ENCODE data around the gene TMEM243.
"Not testable (repeated sequence)": the region's sequence is repeated elsewhere in the genome, so short reads cannot be mapped to it uniquely, and the experiment has no call there.

Gene TMEM243

DNA sequence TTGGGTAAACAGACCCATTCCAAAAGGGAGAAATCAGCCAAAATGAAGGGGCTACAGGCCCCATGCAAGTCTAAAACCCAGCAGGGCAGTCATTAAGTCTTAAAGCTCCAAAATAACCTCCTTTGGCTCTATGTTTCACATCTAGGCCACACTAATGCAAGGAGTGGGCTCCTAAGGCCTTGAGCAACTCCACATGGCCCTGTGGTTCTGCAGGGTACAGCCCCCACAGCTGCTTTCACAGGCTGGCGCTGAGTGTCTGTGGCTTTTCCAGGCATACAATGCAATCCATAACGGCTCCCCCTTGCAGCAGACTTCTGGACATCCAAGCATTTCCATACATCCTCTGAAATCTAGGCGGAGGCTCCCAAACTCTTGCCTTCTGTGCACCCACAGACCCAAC lies 9.0 kb downstream of the TMEM243 start:
- no peak for FAIRE-seq

DNA sequence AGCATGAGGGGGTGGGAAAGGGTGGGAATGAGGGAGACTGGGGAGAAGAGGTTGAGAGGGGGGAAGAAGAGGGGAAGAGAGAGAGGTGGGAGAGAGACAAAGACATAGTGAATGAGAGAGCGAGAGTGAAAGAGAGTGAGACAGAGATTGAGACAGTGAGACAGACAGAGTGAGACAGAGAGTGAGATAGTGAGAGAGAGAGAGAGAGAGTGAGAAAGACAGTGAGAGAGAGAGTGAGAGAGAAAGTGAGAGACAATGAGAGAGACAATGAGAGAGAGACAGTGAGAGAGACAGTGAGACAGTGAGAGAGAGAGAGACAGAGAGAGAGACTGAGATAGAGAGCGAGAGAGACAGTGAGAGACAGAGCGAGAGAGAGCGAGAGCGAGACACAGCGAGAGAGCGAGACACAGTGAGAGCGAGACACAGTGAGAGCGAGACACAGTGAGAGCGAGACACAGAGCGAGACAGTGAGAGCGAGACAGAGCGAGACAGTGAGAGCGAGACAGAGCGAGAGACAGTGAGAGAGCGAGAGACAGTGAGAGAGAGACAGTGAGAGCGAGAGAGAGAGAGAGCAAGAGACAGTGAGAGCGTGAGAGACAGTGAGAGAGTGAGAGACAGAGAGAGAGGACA lies 10.1 kb downstream of the TMEM243 start:
- no peak for FAIRE-seq

DNA sequence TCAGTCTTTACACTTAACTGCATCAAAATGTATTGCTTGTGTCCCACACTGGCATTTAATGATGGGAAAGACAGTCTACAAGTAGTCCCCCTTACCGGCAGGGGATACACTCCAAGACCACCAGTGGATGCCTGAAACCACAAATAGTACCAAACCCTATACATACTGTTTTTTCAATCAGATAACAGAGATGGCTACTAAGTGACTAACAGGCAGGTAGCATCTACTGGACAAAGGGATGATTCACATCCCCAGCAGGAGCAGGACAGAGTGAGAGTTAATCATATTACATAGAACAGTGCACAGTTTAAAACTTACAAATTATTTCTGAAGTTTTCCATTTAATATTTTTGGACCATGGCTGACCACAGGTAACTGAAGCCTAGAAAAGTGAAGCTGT lies 13.2 kb downstream of the TMEM243 start:
- no peak for FAIRE-seq

GRCh38 chr7:87205701-87206100 lies 13.8 kb downstream of the TMEM243 start:
- not testable (repeated sequence) for FAIRE-seq

DNA sequence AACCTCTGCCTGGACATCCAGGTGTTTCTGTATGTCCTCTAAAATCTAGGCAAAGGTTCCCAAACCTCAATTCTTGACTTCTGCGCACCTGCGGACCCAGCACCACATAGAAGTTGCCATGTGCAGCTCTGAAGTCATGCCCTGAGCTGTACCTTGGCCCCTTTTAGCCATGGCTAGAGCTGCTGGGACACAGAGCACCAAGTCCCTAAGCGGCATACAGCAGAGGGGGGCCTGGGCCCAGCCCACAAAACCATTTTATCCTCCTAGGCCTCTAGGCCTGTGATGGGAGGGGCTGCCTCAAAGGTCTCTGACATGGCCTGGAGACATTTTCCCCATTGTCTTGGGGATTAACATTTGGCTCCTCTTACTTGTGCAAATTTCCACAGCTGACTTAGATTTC lies 14.6 kb downstream of the TMEM243 start:
- no peak for FAIRE-seq

GRCh38 chr7:87203929-87204328 lies 15.6 kb downstream of the TMEM243 start:
- not testable (repeated sequence) for FAIRE-seq

DNA sequence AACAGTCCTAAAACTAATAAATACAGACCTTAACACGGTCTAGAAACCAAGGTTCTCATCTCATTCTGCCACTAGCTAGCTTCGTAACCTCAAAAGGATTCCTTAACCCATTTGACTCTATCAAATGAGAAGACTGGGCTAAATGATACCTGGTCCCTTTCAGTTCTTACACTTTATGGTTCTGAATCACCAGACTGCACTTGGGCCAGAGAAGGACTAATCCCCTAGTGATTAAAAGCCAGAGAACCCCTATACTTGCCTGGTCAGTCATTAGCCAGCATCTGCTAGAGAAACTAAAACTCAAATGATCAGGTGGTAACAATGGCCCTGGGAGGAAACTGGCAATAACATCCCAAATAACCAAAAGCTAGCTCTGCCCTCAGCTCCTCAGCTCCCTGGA lies 16.8 kb downstream of the TMEM243 start:
- FAIRE-seq = no peak

GRCh38 chr7:87202208-87202607 lies 17.3 kb downstream of the TMEM243 start:
- no peak for FAIRE-seq

GRCh38 chr7:87199700-87200450 lies 19.7 kb downstream of the TMEM243 start:
- no peak for FAIRE-seq

DNA sequence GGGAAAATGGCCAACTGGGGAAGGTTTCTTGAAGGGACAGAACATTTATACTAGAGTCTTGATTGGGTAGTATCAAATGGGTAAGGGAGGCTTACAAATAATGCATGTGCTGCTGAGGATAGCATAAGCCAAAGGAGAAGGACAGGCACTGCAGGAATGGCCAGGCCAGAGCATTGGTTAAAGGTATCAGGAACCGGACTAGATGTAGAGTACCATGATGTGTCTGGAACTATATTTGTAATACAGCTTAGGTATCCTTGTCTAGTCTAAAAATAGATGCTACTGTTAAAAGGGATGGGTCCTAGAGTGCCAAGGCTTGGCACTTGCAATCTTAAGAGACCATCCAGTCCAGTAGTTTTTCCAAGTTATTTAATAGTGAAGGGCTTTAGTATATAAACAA lies 20.3 kb downstream of the TMEM243 start:
- FAIRE-seq = no peak

DNA sequence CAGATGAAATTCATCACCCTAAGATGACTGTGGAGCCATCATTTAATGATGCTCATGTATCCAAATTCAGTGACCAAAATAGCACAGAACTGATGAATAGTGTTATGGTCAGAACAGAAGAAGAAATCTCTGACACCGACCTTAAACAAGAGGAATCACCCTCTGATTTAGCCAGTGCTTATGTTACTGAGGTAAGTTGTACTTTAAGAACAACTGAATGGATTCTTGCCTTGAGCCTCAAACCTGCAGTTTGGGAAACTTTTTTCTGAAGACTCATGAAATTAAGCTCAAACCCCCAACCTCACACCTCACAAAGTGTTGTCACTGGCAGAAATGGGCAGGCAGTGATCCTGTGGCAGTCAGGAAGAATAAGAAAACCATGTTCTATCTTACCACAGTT lies 25.6 kb downstream of the TMEM243 start:
- no peak for FAIRE-seq

GRCh38 chr7:87192784-87193487 lies 26.6 kb downstream of the TMEM243 start:
- FAIRE-seq = no peak

DNA sequence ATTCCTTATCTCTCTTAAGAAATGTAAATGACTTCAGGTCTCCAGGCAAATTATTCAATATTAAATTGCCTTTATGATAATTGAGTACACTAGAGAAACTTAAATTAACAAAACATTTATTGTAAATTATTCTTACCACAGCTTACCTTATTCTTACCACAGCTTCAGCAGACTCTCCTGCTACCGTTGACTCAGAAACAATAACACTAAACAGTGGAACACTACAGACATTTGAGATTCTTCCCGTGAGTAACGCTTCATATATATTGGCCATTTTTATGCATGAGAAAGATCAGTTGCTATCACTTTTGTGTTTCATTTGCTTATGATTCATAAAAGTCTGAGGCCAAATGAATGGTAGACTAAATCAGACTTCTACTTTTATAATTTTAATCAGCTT lies 28.7 kb downstream of the TMEM243 start:
- no peak for FAIRE-seq

DNA sequence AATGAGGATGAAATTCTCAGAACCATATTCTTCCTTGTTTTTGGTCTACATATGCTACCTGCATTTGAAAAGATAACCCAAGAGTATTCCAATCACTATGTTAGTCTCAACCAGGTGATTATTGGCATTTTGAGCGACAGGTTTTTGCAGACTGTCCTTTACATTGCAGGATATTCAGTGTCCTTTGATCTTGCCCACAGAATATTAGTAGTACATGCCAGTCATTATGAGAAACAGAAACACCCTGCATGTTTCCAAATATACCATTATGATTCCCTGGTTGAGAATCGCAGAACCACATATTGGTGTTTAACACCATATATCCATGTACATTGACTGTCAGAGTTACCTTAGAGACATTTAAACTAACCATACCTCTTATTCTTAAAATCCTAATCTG lies 30.6 kb downstream of the TMEM243 start:
- no peak for FAIRE-seq

- FAIRE-seq = no peak
These were observed 32.4 kb downstream of the TMEM243 start for GRCh38 chr7:87187120-87187519.

- peak; percentile 66 for FAIRE-seq
These were observed 40.4 kb downstream of the TMEM243 start for GRCh38 chr7:87179180-87179579.

DNA sequence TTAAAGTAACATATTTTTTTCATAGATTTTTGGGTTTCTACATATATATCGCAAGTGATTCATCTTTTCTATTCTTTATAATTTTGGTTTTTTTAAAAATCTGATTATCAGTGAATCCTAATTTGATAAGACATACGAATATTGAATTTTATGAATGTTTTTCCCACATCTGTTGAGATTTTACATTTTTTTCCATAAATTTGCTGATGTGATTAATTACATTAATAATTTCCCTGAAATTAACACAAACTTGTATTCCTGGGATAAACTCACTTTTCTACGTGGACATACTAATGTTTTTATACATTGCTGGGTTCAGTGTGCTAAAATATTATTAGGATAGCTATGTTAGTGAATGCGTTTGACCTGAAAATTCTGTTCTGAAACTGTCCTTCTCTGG lies 41.2 kb downstream of the TMEM243 start:
- no peak for FAIRE-seq

- FAIRE-seq = peak; percentile 8
These were observed 46.1 kb downstream of the TMEM243 start for GRCh38 chr7:87173471-87173870.

GRCh38 chr7:87171282-87171934 lies 48.1 kb downstream of the TMEM243 start:
- no peak for FAIRE-seq

- FAIRE-seq = no peak
These were observed 48.7 kb downstream of the TMEM243 start for GRCh38 chr7:87170828-87171227.

DNA sequence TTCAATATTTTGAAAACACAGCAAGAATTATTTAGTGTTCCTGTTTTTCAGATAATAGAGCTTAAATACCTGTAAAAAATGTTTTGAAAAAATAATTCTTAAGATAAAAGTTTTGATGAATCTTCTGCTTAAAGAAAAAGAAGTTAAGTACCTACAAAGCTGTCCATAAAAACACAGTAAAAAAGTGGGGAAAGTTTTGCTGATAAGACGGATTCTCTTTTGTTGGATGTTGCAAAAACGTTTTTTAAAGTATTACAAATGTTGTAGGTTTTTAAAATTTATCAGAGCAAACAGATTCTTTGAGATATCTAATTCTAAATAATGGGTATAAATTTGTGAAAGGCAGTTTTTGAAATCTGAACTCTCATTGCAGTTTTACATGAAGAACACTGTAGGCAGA lies 55.1 kb downstream of the TMEM243 start:
- no peak for FAIRE-seq

DNA sequence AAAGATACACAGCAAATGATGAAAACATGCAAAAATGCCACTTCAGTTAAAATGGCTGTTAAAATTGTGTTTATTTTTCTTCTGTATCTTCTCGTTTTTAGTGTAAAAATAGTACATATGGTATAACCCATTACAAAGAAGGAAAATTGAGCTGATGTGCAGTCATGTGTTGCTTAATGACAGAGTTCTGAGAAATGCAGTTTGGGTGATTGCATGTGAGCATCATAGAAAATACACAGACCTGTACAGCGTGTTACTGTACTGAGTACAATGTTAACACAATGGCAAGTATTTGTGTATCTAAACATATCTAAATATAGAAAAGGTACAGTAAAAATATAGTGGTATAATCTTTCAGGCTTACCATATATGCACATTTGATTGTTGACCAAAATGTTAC lies 60.0 kb downstream of the TMEM243 start:
- FAIRE-seq = no peak

DNA sequence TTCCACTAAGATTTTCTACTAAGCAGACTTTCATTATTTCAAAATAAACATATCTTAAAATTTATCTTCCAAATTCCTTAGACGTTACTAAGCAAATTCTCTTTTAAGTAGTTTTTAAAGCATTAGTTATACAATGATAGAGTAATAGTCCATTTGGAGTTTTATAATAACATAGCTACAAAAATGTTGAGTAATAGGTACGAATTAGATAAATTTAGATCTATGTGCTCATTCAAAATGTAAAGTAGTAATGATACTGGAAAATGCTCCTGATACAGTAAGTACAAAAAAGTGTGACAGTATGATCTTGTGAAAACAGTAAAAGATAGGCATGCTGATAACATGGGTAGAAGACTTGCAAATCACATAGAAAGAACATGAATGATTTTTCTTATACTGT lies 62.8 kb downstream of the TMEM243 start:
- FAIRE-seq = no peak

DNA sequence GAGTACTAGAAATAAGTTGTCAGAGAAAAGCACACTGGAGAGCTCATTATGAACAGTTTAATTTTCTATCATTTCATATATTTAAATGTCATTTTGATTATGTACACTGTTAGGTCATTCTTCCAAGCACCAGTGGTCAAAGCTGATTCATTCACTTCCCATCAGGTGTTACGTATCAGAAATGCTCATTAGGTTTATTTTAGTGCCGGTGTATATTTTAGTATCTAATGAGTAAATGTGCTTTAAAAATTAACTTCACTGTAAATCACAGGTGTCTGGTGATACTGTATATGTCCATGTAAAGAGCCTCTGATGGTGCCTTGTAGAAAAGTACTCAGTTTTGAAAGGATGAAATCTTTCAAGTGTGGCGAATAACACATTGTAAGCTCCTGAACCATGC lies 63.7 kb downstream of the TMEM243 start:
- no peak for FAIRE-seq

All from endometrium (tissue), 2 donors.